Islet of Langerhans (tissue), 1 donor: ENCODE measurements around the gene PRCP.
A peak's percentile ranks its signal among the peaks of the same experiment; 100 is the strongest.

Experiments used
- FAIRE-seq: peaks from one replicate; lab custom pipeline; 2011; peaks lifted over from hg19 to GRCh38; lab: Jason Lieb, UNC

PRCP gene

GRCh38 chr11:82826526-82826925 lies 73.7 kb downstream of the PRCP start:
- FAIRE-seq = no peak

GRCh38 chr11:82823647-82824619 lies 76.3 kb downstream of the PRCP start:
- FAIRE-seq = peak; percentile 47

GRCh38 chr11:82818409-82819043 lies 81.7 kb downstream of the PRCP start:
- no peak for FAIRE-seq

- no peak for FAIRE-seq
Observed at GRCh38 chr11:82815406-82815805, 84.8 kb downstream of the PRCP start.

GRCh38 chr11:82814379-82814778 lies 85.9 kb downstream of the PRCP start:
- no peak for FAIRE-seq

GRCh38 chr11:82811369-82811768 lies 88.9 kb downstream of the PRCP start:
- FAIRE-seq = no peak

- FAIRE-seq = no peak
Observed at GRCh38 chr11:82810738-82811137, 89.5 kb downstream of the PRCP start.

GRCh38 chr11:82810326-82810725 lies 89.9 kb downstream of the PRCP start:
- FAIRE-seq = no peak

GRCh38 chr11:82807646-82808045 lies 92.6 kb downstream of the PRCP start:
- FAIRE-seq = no peak

- no peak for FAIRE-seq
Observed at GRCh38 chr11:82802710-82803109, 97.5 kb downstream of the PRCP start.

- no peak for FAIRE-seq
Observed at GRCh38 chr11:82796998-82797961, 103.0 kb downstream of the PRCP start.

- no peak for FAIRE-seq
Observed at GRCh38 chr11:82794490-82794889, 105.7 kb downstream of the PRCP start.

GRCh38 chr11:82792822-82793569 lies 107.2 kb downstream of the PRCP start:
- FAIRE-seq = no peak

GRCh38 chr11:82792319-82792718 lies 107.9 kb downstream of the PRCP start:
- FAIRE-seq = no peak

- FAIRE-seq = no peak
Observed at GRCh38 chr11:82791779-82792178, 108.5 kb downstream of the PRCP start.

GRCh38 chr11:82790723-82791484 lies 109.3 kb downstream of the PRCP start:
- FAIRE-seq = peak; percentile 82

GRCh38 chr11:82787981-82788380 lies 112.2 kb downstream of the PRCP start:
- no peak for FAIRE-seq

- no peak for FAIRE-seq
Observed at GRCh38 chr11:82786836-82787235, 113.4 kb downstream of the PRCP start.

- no peak for FAIRE-seq
Observed at GRCh38 chr11:82786001-82786400, 114.2 kb downstream of the PRCP start.

GRCh38 chr11:82782825-82783374 lies 117.3 kb downstream of the PRCP start:
- FAIRE-seq = no peak

GRCh38 chr11:82778776-82779175 lies 121.5 kb downstream of the PRCP start:
- no peak for FAIRE-seq
